ENCODE results near the gene TRAF7.
"Not testable (repeated sequence)": the region's sequence is repeated elsewhere in the genome, so short reads cannot be mapped to it uniquely, and the experiment has no call there.

The TRAF7 gene

DNA sequence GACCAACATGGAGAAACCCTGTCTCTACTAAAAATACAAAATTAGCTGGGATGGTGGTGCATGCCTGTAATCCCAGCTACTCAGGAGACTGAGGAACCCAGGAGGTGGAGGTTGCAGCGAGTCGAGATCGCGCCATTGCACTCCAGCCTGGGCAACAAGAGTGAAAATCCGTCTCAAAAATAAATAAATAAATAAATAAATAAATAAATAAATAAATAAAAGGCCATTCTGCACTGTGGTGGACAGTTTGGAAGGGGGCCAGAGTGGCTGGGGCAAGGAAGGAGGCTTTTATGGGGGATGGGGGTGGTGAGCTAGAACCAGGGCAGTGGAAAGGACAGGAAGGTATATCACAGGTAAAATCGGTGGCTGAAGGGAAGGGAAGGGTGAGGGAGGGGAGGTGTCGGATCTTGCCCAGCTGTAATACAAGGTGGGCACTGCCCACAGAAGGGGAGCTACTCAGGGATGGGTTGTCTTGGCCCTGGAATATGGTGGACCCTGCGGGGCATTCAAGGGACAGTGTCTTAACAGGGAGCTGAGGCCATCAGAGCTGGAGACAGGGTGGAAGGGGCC is 47.6 kb downstream of the TRAF7 start:
- DNase-seq, result not testable (repeated sequence)

DNA sequence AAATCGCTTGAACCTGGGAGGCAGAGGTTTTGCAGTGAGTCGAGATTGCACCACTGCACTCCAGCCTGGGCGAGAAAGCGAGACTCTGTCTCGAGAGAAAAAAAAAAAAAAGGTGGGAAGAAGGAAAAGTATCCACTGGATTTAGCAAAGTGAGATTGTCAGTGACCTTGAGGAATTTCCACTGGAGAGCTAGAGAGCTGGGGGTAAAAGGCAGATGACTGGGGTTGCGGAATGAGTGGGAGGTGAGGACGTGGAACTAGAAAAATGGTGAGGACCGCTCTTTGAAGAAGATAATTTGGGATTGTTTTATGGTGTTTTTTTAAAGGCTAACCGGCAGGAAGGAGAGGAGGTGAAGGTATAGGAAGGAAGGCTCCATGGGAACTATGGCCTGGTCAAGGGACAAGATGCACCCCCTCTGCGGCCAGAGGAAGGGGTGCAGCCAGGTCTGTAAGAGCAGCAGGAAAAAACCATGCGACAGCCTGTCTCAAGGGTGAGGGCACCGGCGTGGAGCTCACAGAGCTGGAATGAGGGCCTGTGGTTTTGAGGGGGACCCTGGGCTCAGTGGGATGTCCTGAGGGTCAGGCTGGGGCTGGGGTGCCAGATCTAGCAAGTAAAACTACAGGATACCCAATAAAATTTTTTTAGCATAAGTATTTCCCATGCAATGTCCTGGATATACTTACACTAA is 49.0 kb downstream of the TRAF7 start:
- DNase-seq, result no peak

DNA sequence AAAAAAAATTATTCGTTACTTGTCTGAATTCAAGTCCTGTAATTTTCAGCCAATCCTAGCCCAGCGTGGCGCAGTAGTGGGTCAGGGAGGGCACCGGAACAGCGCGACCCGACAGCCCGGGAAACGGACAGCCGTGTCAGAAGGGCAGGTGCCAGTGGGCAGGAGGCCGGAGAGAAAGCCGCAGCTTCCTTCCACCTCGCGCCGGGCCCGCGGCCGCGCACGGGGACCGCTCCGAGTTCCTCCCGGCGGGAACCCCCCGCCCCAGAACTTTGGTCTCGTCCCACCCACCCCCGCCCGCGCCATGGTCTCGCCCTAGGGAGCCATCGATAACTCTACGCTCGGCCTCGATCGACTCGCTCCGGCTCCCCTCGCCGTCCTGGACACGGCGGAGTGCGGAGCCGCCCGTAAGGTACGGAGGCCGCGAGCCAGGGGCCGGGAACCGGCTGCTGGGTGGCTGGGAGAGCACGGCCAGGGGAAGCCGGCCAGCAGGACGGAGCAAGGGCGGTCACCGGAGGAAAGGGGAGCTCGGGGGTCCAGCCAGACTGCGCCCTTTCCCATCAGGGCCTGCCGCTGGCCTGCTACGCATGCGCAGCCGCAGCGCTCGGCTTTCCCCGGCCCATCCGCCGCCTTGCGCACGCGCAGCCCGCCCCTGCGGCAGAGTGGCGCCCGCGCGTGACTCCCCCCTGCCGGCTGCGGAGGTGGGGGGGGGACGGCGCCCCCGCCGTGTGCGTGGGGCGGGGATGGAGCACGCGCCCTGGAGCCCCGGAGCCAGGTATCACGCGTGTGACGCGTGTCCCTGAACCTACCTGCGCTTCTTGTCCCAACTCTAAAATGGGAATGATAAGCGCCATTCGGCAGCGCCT is 49.8 kb downstream of the TRAF7 start, which contains the start of gene MLST8:
Gene MLST8, plus strand, starts transcription at position 351 of the 863 bp plus-strand sequence. CDS start 632 bp downstream, outside the sequence.
- peak; percentile 58 to 99 (median 90) for DNase-seq

DNA sequence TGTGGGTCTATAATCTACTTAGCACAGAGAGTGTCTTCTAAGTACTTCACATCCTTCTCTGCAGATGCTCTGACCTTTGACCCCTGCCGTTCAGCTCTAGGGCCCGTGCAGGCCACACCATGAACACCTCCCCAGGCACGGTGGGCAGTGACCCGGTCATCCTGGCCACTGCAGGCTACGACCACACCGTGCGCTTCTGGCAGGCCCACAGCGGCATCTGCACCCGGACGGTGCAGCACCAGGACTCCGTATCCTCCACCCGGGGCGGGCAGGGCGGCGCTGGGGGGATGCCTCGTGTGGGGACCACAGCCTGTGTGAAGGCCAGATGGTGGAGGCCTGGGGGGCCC is 50.4 kb downstream of the TRAF7 start:
- peak in 1 of 14 donors; percentile 55 for DNase-seq

DNA sequence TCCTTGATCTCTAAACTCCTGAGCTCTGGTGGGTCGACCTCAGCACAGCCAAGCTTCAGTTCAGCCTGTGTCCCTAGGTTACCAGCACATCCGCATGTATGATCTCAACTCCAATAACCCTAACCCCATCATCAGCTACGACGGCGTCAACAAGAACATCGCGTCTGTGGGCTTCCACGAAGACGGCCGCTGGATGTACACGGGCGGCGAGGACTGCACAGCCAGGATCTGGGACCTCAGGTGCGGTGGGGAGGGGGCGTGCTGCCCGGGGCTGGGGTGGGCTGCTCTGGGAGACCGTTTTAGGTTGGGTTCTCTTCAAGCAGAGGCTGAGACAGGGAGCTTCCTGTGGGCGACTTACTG is 50.8 kb downstream of the TRAF7 start:
- DNase-seq, result no peak

DNA sequence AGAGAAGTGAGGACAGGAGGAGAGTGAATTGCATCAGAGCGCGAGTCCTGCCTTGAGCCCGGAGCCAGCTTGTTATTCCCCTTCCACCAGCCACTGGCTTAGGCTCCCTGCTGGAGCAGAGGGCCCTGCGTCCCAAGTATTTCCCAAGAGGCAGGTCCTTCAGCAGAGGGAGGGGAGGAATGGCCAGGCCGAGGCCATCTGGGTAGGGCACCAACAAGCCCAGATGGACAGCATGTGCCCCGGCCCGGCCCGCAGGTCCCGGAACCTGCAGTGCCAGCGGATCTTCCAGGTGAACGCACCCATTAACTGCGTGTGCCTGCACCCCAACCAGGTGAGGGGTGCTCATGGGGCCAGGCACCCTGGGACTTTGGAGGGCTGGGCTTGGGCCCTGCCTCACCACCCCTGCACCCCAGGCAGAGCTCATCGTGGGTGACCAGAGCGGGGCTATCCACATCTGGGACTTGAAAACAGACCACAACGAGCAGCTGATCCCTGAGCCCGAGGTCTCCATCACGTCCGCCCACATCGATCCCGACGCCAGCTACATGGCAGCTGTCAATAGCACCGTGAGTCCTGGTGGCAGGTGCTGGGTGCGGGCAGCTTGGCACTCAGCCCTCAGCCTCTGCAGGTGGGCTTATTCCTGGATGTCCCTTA is 51.3 kb downstream of the TRAF7 start:
- peak in 1 of 14 donors; percentile 37 for DNase-seq

DNA sequence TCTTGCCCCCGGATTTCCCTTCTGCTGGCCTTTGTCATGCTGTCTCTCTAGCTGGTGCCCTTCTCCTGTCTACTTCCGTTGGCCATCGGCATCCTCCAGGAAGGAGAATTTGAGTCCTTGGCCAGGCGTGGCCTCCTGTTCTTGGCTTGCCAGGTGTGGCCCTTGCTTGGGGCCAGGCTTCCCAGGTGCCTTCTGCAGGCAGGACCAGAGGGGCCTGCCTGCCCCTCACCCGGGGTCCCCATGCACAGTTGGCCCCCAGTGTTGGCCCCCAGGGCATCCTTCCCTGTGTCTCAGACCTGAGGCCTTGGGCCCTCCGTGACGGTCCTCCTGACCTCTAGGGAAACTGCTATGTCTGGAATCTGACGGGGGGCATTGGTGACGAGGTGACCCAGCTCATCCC is 52.3 kb downstream of the TRAF7 start:
- DNase-seq, result no peak

DNA sequence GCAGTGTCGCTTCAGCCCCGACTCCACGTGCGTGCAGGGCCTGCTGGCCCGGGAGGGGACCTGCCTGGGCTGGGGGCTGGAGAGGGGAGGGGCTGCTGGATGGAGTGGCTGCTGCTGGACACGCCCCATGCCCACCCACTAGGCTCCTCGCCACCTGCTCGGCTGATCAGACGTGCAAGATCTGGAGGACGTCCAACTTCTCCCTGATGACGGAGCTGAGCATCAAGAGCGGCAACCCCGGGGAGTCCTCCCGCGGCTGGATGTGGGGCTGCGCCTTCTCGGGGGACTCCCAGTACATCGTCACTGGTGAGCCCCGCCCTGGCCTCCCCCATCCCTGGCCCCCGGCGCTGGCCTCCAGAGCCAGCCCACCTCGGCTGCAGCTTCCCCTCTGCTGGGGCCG is 52.7 kb downstream of the TRAF7 start:
- peak in 1 of 14 donors; percentile 14 for DNase-seq

DNA sequence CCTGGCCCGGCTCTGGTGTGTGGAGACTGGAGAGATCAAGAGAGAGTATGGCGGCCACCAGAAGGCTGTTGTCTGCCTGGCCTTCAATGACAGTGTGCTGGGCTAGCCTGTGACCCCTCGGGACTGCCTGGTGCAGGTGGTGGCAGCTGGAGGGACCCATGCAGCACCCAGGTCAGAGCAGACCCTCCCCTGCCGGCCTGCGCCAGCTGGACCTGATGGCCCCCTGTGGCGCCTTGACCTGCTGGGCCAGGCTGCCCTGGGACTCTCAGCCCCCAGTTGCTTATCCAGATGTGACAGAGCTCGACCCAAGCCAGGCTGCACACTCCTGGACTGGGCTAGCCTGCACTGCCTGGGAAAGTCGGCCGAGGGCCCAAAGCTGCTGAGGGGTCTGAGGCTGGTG is 53.2 kb downstream of the TRAF7 start:
- no peak for DNase-seq

DNA sequence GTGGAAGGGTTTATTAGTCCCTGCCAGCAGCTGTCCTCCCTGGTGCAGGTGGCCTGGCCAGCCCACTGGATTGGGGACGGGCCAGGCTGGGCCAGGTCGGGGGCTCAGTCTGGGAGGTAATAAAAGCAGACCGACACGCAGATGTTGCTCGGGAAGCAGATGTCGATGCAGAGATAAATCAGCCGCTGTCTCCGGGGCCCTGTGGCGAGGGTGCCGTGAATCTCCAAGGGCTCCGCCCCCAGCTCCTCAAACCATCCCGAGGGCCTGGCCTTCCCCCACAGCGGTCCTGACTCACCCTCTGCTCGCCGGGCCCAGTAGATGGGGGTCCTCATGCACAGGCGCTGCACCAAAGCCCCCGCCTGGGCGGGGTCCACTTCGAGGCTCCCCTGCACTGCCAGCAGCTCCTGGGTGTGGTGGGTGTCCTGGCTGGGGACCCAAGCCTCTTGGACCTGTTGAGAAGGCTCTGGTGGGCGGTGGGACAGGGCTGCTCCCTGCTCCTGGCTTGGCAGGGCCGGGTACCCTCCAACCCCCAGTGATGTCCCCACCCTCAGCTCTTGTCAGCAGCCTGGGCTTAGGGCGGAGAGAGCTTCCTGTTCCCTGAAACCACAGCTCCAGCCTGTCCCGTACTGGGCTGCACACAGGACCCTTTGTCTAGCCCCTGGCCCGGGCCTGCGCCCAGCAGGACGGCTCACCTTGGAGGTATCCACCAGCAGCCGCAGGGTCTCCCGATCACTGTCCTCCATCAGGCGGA is 53.9 kb downstream of the TRAF7 start:
- DNase-seq, result no peak

DNA sequence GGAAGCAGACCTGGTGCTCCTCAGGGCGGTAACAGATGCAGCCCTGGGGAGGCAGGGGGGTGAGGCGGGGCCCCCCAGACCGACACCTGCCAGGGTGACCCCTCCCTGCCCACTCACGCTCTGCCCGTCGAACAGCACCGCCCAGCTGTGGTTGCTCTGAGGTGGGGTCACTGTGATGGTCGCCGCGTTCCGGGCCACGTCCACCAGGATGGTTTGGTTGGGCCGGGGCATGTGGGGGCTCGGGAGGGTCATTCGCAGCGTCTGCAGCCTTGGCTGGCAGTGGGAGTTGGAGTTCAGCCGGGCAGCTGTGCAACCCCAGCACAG is 54.4 kb downstream of the TRAF7 start:
- no peak for DNase-seq

DNA sequence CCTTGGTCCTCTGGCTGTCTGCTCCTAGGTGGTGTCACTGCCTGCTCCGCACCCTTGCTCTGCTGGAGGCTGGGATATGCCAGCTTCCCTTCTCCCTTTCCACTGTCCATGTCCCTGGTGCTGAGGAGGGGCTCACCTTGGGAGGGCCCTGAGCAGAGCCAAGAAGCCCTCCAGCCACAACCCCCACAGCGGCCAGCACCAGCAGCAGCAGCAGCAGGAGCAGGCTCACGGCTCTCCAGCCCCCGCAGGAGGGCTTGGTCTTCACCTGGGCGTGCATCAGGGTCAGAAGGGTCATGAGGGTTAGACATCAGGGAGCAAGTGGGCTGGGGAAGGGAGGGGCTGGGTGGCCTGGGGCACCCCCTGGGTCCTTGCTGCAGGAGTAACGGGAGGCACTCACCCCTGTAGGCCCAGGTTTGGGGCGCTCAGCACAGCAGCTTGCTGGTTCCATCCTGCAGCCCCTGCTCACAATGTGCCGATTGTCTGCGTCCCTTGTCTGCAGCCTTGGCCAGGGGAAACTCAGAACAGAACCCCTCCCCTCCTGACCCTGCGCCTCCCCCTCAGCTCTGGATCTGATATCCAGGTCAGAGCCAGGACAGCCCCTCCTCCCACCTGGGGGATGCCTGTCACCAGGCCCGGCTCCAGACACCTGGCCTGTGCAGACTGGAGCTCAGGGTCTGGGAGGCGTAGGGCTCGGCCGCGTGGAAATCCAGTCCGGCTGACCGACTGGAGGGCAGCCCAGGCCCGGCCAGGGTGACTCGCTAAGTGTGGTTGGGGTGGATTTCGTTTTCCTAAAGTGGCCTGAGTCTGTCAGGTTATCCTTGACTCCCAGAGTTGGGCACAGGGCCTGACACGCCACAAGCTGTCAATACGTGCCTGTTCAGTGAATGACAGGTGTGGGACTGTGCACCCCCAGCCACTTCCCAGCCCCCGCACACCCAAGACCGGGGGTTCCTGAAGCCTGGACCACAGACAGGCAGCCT is 55.1 kb downstream of the TRAF7 start, which contains the start of gene BRICD5:
Gene BRICD5, minus strand, starts transcription at position 478 of the 980 bp plus-strand sequence. Its CDS starts 30 bp downstream, at position 448.
- DNase-seq, result no peak

DNA sequence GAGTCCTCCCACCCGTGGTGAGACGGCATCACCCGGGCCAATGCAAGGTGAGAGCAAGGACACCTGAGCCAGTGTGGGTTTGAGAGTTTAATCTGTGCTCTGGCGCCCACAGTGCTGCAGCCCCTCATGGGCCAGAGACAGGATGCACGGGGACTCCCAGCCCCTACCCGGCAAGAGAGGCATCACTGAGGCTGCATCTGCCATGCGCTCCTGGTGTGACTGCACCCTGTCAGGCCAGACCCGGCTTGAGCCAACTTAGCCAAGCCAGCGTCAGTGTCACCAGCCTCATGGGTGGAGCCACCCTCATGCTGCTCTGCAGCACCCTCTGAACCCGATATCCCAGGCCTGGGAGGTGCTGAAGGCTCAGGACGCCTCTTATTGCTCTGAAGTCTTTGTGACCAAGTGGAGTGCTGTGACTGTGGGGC is 56.4 kb downstream of the TRAF7 start:
- no peak for DNase-seq

DNA sequence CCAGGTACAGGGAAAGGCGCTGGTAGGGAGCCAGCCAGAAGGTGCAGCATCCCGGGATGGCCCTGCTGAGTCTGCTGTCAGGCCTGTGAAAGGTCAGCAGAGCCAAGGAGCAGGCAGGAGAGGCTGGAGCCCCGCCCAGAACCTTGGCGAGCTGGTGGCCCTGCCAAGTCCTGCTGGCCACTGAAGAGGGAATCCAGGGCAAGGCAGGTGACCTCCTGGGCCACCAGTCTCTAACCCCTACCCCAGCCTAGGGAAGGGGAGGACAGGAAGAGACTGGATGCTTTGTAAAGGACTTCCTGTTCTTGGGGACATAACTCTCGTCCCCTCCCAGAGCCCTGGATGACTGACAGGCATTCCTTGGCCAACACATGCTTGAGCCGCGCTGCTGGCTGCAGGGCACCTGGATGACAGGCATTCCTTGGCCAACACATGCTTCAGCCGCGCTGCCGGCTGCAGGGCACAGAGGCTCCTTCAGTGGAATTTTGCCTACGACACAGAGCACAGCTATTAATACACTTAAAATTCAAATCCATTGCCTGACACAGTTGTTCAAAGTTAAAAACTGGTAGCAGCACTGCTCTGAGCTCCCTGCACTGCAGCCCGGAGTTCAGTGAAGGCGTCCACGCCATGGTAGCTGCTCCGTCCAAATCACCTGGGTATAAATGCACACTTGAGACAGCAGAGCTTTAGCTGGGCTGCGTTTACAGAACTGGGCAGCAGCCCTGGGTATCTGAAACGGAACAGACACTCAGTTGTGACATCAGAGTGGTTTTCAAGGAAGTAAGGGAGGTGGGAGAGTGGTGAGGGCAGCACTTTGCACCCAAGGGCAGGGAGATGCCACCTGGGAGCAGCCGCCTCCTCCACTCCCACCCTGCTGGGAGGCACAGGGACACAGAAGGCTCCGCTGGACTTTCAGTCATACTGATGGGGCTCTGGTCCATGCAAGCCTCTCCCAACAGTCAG is 57.1 kb downstream of the TRAF7 start:
- DNase-seq, result peak in 1 of 14 donors; percentile 84

DNA sequence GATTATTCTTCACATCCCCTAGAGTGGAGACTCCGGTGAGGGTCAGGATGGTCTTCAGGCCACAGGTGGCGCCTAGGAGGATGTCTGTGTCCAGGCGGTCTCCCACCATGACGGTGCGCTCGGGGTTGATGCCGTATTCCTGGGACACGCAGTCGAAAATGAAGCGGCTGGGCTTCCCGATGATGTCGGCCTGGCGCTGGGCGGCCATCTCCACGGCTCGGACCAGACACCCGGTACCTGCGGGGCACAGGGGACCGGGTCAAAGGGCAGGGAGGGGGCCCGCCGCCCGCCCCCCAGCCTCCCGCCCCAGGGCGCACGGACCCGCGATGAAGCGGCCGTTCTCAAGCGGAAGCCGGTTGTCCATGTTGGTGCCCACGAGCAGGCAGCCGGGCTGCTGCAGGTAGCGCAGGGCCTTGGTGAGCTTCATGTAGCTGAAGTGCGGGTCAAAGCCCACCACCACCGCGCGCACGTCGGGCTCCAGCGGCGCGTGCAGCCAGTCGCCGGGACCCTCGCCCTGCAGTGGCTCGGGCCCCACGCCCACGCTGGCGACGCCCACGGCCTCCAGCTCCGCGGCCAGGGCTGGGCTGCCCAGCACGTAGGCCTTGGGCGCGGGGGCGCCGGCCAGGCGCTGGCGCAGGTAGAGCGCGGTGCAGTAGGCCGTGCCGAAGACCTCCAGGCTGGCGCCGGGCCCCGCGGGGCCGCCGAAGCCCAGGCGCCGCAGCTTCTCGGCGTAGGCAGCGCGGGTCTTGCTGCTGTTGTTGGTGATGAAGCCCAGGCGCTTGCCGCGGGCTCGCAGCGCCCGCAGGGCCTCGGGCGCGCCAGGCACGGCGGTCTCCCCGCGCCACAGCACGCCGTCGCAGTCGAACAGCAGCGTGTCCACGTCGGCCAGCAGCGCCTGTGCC is 58.5 kb downstream of the TRAF7 start:
- no peak for DNase-seq

DNA sequence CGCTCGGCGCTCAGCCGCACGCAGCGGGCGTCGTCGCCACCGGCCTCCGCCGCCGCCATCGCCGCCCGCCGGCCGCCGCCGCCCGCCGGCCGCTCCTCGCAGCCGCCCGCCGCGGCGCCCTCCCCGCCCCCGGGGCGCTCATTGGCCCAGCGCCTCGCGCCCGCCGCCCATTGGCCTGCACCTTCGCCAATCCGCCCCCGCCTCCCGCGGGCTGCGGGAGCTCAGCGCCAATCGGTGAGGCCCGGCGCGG is 59.1 kb downstream of the TRAF7 start, which contains the start of gene PGP:
Gene PGP, minus strand, starts transcription at position 122 of the 250 bp plus-strand sequence. Its CDS starts 63 bp downstream, at position 59.
- DNase-seq, result no peak

DNA sequence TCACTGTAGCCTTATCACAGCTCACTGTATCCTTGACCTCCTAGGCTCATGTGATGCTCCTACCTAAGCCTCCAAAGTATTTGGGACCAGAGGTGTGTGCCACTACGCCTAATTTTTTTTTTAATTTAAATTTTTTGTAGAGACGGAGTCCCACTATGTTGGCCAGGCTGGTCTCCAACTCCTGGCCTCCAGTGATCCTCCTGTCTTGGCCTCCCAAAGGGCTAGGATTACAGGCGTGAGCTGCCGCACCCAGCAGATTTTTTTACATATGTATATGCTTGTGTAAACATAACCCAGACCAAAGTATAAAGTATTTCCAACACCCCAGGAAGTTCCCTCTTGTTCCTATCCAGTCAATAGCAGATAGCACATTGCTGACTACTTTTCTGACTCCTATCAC is 60.7 kb downstream of the TRAF7 start:
- DNase-seq, result no peak

DNA sequence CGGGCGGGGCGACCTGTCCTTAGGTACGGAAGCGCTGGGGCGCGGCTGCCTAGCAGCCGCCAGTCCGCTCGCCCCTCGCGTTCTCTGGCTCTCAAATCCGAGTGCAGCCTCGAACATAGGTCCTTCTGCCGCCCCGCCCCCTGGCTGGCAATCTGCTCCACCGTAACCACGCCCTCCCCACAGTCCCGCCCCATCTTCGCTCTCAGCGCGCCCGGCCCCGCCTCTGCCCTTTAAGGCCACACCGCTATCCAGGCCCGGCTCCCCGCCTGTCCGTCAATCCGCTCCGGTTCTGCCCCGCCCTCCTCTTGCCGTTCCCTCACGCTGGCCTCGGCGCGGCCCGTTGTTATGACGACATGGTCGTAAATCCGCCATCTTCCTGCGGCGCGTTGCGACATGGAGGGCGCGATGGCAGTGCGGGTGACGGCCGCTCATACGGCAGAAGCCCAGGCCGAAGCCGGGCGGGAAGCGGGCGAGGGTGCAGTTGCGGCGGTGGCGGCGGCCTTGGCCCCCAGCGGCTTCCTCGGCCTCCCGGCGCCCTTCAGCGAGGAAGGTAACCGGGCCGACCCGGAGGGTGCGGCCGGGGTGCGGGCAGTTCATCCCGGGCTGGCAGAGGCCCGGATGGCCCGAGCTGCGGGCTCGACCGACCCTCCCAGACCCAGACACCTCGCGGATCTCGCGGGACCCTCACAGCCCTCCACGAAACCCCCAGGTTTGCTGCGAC is 67.8 kb downstream of the TRAF7 start, which contains the start of gene E4F1:
Gene E4F1, plus strand, starts transcription at position 371 of the 721 bp plus-strand sequence. Its CDS starts 23 bp downstream, at position 394.
- peak; percentile 86 to 99 (median 95) for DNase-seq

Measured in C1 segment of cervical spinal cord (tissue), 14 donors.